Thyroid gland (tissue), 4 donors: Measurements from ENCODE around the gene FGGY.

ENCODE experiments used
- CTCF ChIP-seq, 6 experiments: fragments of 200-600 bp in 3 of 6; fragments of 450-650 bp in 3 of 6; sonication (generic) in 3 of 6; IDR thresholded peaks; one replicate each; pipeline ENCODE4 v1.5.1; 2016 to 2019; ENCODE audit warnings: antibody characterized with exemption in 6 of 6, mild to moderate bottlenecking in 2 of 6, inconsistent platforms in 1 of 6, moderate library complexity in 1 of 6
- POLR2A ChIP-seq, 2 donors: fragments of 450-650 bp; IDR thresholded peaks; one replicate each; pipeline ENCODE4 v1.6.1; 2017; ENCODE audit warnings: antibody characterized with exemption in 2 of 2, mild to moderate bottlenecking in 2 of 2, moderate library complexity in 1 of 2

GRCh38 chr1:59340411-59341307 lies 43.8 kb downstream of the FGGY start:
- TF ChIP-seq CTCF (IDR thresholded peaks at IDR 0.05) = no peak
- no peak for TF ChIP-seq POLR2A (IDR thresholded peaks at IDR 0.05)
